HG03565 (cell line): ENCODE measurements around the gene NXPH2.
"Not testable (repeated sequence)": the region's sequence is repeated elsewhere in the genome, so short reads cannot be mapped to it uniquely, and the experiment has no call there.

ENCODE experiments used
- ATAC-seq: cut with Tn5 transposase; IDR thresholded peaks from one replicate; pipeline ENCODE4 v1.9.1; 2021; ENCODE audit warnings: mild to moderate bottlenecking, moderate library complexity; ENCODE audit not compliant: unreplicated experiment

The NXPH2 gene

GRCh38 chr2:138712212-138712979, 67.8 kb downstream of the NXPH2 start:
- ATAC-seq, result peak; percentile 96

DNA sequence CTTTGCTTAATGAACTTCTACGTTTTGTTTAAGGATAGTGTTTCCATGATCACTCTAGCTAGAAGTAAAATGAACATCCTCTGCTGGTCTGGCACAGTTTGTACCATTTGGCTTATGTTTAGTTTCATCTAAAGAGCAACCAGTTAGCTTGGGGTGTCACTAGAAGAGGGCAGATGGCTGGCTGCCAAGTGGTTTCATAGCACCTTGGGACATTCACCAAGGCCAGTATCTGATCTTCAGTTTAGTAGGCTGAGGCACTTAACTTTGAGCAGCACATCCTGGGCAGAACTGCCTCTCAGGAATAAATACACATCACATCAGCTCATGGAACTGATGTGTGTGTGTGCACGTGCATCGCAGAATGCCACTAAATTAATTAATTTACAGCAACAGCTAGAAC, 68.4 kb downstream of the NXPH2 start:
- ATAC-seq, result peak; percentile 24

GRCh38 chr2:138708682-138709241, 71.4 kb downstream of the NXPH2 start:
- ATAC-seq, result no peak

DNA sequence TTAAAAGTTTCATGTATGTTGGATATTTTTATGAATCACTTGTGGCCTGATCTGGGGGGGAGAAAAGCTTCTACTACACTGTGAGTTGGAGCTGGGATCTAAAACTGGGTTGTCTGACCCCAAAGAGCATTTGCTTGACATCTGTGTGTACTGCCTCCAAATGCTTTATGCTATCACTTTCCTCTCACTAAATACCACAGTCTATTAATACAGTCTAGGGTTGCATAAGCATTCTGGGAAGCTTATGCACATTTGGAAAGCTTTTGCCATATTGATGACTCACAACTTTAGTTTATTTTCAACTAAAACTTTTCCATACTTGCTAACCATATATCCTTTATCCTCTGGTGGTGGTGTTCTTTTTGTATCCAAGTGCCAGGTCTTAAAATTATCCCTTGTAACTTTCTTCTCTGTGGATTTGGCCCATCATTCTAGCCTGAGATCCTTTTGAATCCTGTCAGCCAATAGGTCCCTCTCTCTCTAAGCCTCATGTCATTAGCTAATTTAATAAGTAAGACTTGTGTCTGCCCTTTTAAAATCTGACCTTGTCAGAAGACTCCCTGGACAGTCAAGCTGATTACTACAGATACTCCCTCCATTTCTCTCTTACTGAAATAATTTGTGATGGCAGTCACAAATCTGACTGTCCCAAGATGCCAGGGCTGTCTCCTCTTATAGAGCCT, 72.7 kb downstream of the NXPH2 start:
- ATAC-seq, result no peak

- ATAC-seq, result no peak
Observed at GRCh38 chr2:138703242-138703641, 76.9 kb downstream of the NXPH2 start.

- no peak for ATAC-seq
Observed at GRCh38 chr2:138700716-138701115, 79.5 kb downstream of the NXPH2 start.

DNA sequence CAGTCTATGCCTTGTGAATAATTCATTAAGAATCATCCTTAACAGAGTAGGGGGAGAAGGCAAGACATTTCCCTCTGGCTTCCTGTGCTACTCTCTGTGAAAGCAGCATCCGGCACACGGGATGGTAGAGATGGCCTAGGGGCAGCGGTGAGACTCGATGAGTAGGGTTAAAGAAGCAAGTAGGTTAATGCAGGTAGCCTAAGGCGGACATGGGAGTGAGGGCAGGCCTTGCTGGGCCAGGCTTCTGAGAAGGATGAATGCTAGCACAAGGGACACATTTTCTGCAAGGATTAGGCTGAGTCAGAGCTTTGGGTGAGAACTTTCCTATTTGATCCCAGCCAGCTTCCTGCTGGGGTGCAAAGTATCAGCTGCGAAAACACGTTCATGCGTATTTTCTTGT, 80.8 kb downstream of the NXPH2 start:
- no peak for ATAC-seq

GRCh38 chr2:138698428-138698827, 81.8 kb downstream of the NXPH2 start:
- ATAC-seq, result no peak

- ATAC-seq, result no peak
Observed at GRCh38 chr2:138691667-138692066, 88.5 kb downstream of the NXPH2 start.

DNA sequence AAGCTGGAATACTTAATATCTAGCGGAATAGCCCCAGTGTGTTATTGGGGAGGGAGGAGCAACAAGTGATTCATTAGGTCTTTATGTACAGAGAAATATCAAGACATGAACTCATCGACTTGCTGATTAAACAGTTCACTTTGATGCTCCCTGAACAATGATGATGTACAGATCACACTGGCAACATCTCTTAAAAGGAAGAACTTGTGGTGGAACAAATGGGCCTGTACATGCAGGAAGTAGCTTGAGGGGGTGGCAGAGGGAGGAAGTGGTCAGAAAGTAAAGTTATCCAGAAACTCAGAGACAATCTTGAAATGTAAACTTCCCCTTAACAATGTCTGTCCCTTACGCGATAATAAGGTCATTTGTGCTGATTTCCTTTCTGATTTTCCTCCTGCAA, 90.5 kb downstream of the NXPH2 start:
- peak; percentile 60 for ATAC-seq

- no peak for ATAC-seq
Observed at GRCh38 chr2:138682163-138682562, 98.0 kb downstream of the NXPH2 start.

DNA sequence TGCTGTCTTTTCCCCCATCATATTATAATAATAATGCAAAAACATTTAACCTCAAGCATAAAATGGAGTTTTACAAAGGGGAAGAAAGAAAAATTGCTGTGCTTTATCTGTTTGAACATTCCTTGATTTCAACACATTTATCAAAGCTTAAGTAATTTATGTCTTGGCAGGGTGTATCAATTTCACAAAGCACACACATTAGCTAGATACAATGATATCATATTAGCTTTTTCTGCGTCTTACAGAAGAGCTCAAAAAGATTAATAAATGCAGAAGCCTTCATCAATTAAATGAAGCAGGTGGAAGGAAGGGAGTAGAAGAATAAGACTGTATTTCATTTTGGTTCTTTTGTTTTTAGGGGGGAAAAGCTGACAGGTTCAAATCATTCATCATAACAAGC, 103.0 kb downstream of the NXPH2 start:
- no peak for ATAC-seq

GRCh38 chr2:138676619-138677021, 103.6 kb downstream of the NXPH2 start:
- no peak for ATAC-seq

GRCh38 chr2:138671566-138671965, 108.6 kb downstream of the NXPH2 start:
- no peak for ATAC-seq

DNA sequence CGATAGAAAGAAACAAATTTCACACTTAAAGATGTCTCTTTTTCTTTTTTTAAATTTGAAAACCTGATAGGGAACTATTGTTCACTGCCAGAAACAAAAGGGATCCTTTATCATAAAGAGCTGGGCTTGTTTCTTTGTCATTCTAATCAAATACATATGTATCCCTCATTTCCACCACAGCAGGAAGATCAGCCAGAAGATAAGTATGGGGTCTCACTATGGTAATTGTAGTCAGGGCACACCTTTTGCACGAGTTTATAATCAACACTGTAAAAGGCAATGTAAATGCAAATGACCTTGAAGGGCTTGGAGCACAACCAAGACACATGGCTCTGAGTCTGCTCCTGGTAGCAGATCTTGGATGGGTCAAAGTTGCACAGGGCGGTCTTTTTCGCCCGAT, 109.5 kb downstream of the NXPH2 start:
- no peak for ATAC-seq

- ATAC-seq, result no peak
Observed at GRCh38 chr2:138665937-138666336, 114.3 kb downstream of the NXPH2 start.

GRCh38 chr2:138658187-138658894, 121.8 kb downstream of the NXPH2 start:
- no peak for ATAC-seq

- ATAC-seq, result no peak
Observed at GRCh38 chr2:138654146-138654545, 126.0 kb downstream of the NXPH2 start.

- no peak for ATAC-seq
Observed at GRCh38 chr2:138652378-138652777, 127.8 kb downstream of the NXPH2 start.

DNA sequence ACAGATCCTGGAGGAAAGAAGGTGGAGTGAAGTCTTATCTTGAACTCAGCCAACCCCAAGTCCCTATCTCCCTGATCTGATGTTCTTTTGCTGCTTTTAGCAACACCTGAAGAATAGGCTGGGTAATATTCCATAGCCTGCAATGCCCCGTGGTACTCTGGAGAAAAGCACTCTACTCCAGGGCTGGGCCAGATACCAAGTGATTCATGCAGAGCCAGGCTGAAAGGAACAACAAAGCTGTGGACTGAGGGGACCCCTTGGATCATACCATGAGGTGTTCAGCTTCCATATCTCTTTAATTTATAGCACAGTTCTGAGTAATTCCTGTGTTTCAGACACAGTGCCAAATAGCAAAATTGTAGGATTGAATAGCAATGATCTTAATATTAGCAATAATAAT, 130.6 kb downstream of the NXPH2 start:
- ATAC-seq, result no peak

DNA sequence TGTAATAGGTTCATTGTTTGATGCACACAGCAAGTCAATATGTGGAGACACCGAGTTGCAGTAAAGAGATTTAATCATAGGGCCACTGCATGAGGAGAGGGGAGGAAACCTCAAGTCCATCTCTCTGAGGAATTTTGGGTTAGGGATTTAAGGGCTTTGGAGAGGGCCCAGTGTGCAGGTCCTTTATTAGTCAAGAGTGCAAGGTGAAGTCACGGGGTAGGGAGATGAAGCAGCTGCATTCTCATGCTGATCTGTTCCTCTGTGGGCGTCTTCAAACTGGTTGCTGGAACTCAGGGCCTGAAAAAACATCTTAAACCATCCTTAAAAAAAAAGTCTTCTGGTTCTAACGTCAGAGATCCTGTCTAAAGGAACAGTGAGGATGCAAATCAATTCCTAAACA, 131.6 kb downstream of the NXPH2 start:
- no peak for ATAC-seq

- ATAC-seq, result not testable (repeated sequence)
Observed at GRCh38 chr2:138644776-138645175, 135.4 kb downstream of the NXPH2 start.
